HG02759 (cell line): ENCODE results near the gene TMEM69.
A peak's percentile ranks its signal among the peaks of the same experiment; 100 is the strongest.
"Not testable (repeated sequence)": the region's sequence is repeated elsewhere in the genome, so short reads cannot be mapped to it uniquely, and the experiment has no call there.

Experiments used
- ATAC-seq: cut with Tn5 transposase; IDR thresholded peaks from one replicate; pipeline ENCODE4 v1.9.1; 2021; ENCODE audit warnings: mild to moderate bottlenecking, moderate library complexity; ENCODE audit not compliant: unreplicated experiment

The TMEM69 gene

GRCh38 chr1:45677751-45678245 lies 10.2 kb upstream of the TMEM69 start:
- no peak for ATAC-seq

- no peak for ATAC-seq
Observed at GRCh38 chr1:45678489-45678888, 9.5 kb upstream of the TMEM69 start.

GRCh38 chr1:45679123-45679522 lies 8.9 kb upstream of the TMEM69 start:
- no peak for ATAC-seq

GRCh38 chr1:45682942-45683341 lies 5.0 kb upstream of the TMEM69 start:
- ATAC-seq, result no peak

GRCh38 chr1:45684402-45684801 lies 3.6 kb upstream of the TMEM69 start:
- no peak for ATAC-seq

GRCh38 chr1:45685308-45686014 lies 2.5 kb upstream of the TMEM69 start:
- ATAC-seq, result no peak

GRCh38 chr1:45686015-45686287 lies 2.0 kb upstream of the TMEM69 start:
- ATAC-seq, result peak; percentile 6

- peak; percentile 62 for ATAC-seq
Observed at GRCh38 chr1:45686288-45687013, 1.5 kb upstream of the TMEM69 start, which contains the start of gene GPBP1L1. Gene GPBP1L1 (minus strand): TSS chr1:45686533. CDS start chr1:45659087, 27,446 bp downstream.

- peak; percentile 86 for ATAC-seq
Observed at GRCh38 chr1:45687014-45687753, 797 bp upstream of the TMEM69 start.

- ATAC-seq, result not testable (repeated sequence)
Observed at GRCh38 chr1:45693811-45694210, 5.8 kb downstream of the TMEM69 start.

- no peak for ATAC-seq
Observed at GRCh38 chr1:45694823-45695222, 6.8 kb downstream of the TMEM69 start.

GRCh38 chr1:45704637-45705036 lies 16.7 kb downstream of the TMEM69 start:
- no peak for ATAC-seq

GRCh38 chr1:45713711-45714110 lies 25.7 kb downstream of the TMEM69 start:
- ATAC-seq, result no peak

- no peak for ATAC-seq
Observed at GRCh38 chr1:45716700-45717099, 28.7 kb downstream of the TMEM69 start.

GRCh38 chr1:45717386-45717785 lies 29.4 kb downstream of the TMEM69 start:
- not testable (repeated sequence) for ATAC-seq

- ATAC-seq, result no peak
Observed at GRCh38 chr1:45718289-45718688, 30.3 kb downstream of the TMEM69 start.

GRCh38 chr1:45721207-45721606 lies 33.2 kb downstream of the TMEM69 start:
- ATAC-seq, result no peak

- no peak for ATAC-seq
Observed at GRCh38 chr1:45722809-45723208, 34.8 kb downstream of the TMEM69 start.

GRCh38 chr1:45723248-45723930 lies 35.4 kb downstream of the TMEM69 start:
- no peak for ATAC-seq

- ATAC-seq, result not testable (repeated sequence)
Observed at GRCh38 chr1:45726007-45726406, 38.0 kb downstream of the TMEM69 start.
